GM21528 (cell line): ENCODE measurements around the gene DDX42.
"Not testable (repeated sequence)": the region's sequence is repeated elsewhere in the genome, so short reads cannot be mapped to it uniquely, and the experiment has no call there.

Experiments
- ATAC-seq: cut with Tn5 transposase; IDR thresholded peaks from one replicate; pipeline ENCODE4 v1.9.1; 2021; ENCODE audit warnings: mild to moderate bottlenecking, moderate library complexity; ENCODE audit not compliant: unreplicated experiment, low FRiP score

The DDX42 gene

GRCh38 chr17:63837962-63838600 lies 64.1 kb downstream of the DDX42 start:
- no peak for ATAC-seq

GRCh38 chr17:63838631-63839171 lies 64.7 kb downstream of the DDX42 start:
- no peak for ATAC-seq

GRCh38 chr17:63840591-63841349 lies 66.8 kb downstream of the DDX42 start:
- no peak for ATAC-seq

- no peak for ATAC-seq
Observed at GRCh38 chr17:63841350-63842172, 67.6 kb downstream of the DDX42 start.

- ATAC-seq: no peak
Observed at GRCh38 chr17:63842173-63842539, 68.2 kb downstream of the DDX42 start.

GRCh38 chr17:63842540-63843386 lies 68.8 kb downstream of the DDX42 start, which contains the start of gene SMARCD2:
SMARCD2 (minus strand) TSS chr17:63842685; CDS start chr17:63842674, 11 bp downstream.
- peak; percentile 73 for ATAC-seq

GRCh38 chr17:63843387-63843888 lies 69.5 kb downstream of the DDX42 start:
- ATAC-seq: not testable (repeated sequence)

- no peak for ATAC-seq
Observed at GRCh38 chr17:63843910-63844677, 70.1 kb downstream of the DDX42 start.

- ATAC-seq: no peak
Observed at GRCh38 chr17:63845509-63845908, 71.5 kb downstream of the DDX42 start.

GRCh38 chr17:63847525-63848249 lies 73.7 kb downstream of the DDX42 start:
- ATAC-seq: no peak

- ATAC-seq: peak; percentile 70
Observed at GRCh38 chr17:63848834-63849689, 75.1 kb downstream of the DDX42 start.

- ATAC-seq: no peak
Observed at GRCh38 chr17:63850401-63850800, 76.4 kb downstream of the DDX42 start.

- no peak for ATAC-seq
Observed at GRCh38 chr17:63853260-63853659, 79.3 kb downstream of the DDX42 start.

- no peak for ATAC-seq
Observed at GRCh38 chr17:63854709-63855108, 80.7 kb downstream of the DDX42 start.

- no peak for ATAC-seq
Observed at GRCh38 chr17:63855185-63855584, 81.2 kb downstream of the DDX42 start.

- not testable (repeated sequence) for ATAC-seq
Observed at GRCh38 chr17:63856425-63856824, 82.5 kb downstream of the DDX42 start.

GRCh38 chr17:63859257-63859656 lies 85.3 kb downstream of the DDX42 start:
- ATAC-seq: no peak
